H9 (cell line): Measurements from ENCODE around the gene ERAP2. TPM values are rescaled to one million over a fixed set of nuclear protein-coding genes. Genes with fewer than 3 reads are reported as not detected.

Experiments used
- DNase-seq: peaks from one replicate; pipeline ENCODE4 v3.0.0-alpha.2; 2017
- H2AFZ ChIP-seq: one replicate; pipeline ENCODE4 v1.6.1; 2013; ENCODE audit warnings: mild to moderate bottlenecking, low read length, control low read depth, moderate library complexity
- H2AK5ac ChIP-seq: 2 replicates; pipeline ENCODE4 v1.6.1; 2013; ENCODE audit warnings: low read length, control low read depth, mixed read lengths; ENCODE audit not compliant: insufficient read length
- H2BK120ac ChIP-seq: one replicate; pipeline ENCODE4 v1.6.1; 2013; ENCODE audit warnings: low read depth, mild to moderate bottlenecking, low read length, control low read depth, inconsistent platforms; ENCODE audit not compliant: poor library complexity, severe bottlenecking
- H2BK12ac ChIP-seq: 2 replicates; pipeline ENCODE4 v1.6.1; 2013; ENCODE audit warnings: low read length, control low read depth, mixed read lengths, low read depth; ENCODE audit not compliant: insufficient read length
- H2BK15ac ChIP-seq: 2 replicates; pipeline ENCODE4 v1.6.1; 2013; ENCODE audit warnings: low read depth, low read length, control low read depth
- H2BK20ac ChIP-seq: one replicate; pipeline ENCODE4 v1.6.1; 2013; ENCODE audit warnings: low read depth, mild to moderate bottlenecking, low read length, control low read depth, inconsistent platforms; ENCODE audit not compliant: poor library complexity, severe bottlenecking
- H2BK5ac ChIP-seq: 2 replicates; pipeline ENCODE4 v1.6.1; 2013; ENCODE audit warnings: low read length, control low read depth, mixed read lengths; ENCODE audit not compliant: insufficient read length
- H3K14ac ChIP-seq: 2 replicates; pipeline ENCODE4 v1.6.1; 2013; ENCODE audit warnings: low read length, control low read depth; ENCODE audit not compliant: insufficient read depth
- H3K18ac ChIP-seq: 2 replicates; pipeline ENCODE4 v1.6.1; 2013; ENCODE audit warnings: low read depth, mild to moderate bottlenecking, mixed read lengths, low read length, control low read depth; ENCODE audit not compliant: insufficient read length
- H3K23ac ChIP-seq: 2 replicates; pipeline ENCODE4 v1.6.1; 2013; ENCODE audit warnings: low read length, control low read depth, mixed read lengths, low read depth; ENCODE audit not compliant: insufficient read length
- H3K23me2 ChIP-seq: 2 replicates; pipeline ENCODE4 v1.6.1; 2013; ENCODE audit warnings: low read depth, mild to moderate bottlenecking, mixed read lengths, low read length, control low read depth; ENCODE audit not compliant: insufficient read length, poor library complexity, severe bottlenecking
- H3K27ac ChIP-seq: 2 replicates; pipeline ENCODE4 v1.5.1; 2013; ENCODE audit warnings: low read length, control low read depth, mixed read lengths, low read depth; ENCODE audit not compliant: insufficient read length
- H3K27me3 ChIP-seq: 2 replicates; pipeline ENCODE4 v1.6.1; 2013; ENCODE audit warnings: low read length, control low read depth, inconsistent platforms; ENCODE audit not compliant: insufficient read depth
- H3K4ac ChIP-seq: 2 replicates; pipeline ENCODE4 v1.6.1; 2013; ENCODE audit warnings: low read depth, mild to moderate bottlenecking, control low read depth, inconsistent platforms, low read length, moderate library complexity
- H3K4me1 ChIP-seq: 2 replicates; pipeline ENCODE4 v1.6.1; 2013; ENCODE audit warnings: low read length, control low read depth, inconsistent platforms; ENCODE audit not compliant: insufficient read depth
- H3K4me2 ChIP-seq: 2 replicates; pipeline ENCODE4 v1.6.1; 2013; ENCODE audit warnings: low read length, control low read depth, mixed read lengths; ENCODE audit not compliant: insufficient read length, insufficient read depth
- H3K56ac ChIP-seq: 2 replicates; pipeline ENCODE4 v1.6.1; 2013; ENCODE audit warnings: low read depth, mild to moderate bottlenecking, mixed read lengths, low read length, control low read depth; ENCODE audit not compliant: insufficient read length
- H3K79me1 ChIP-seq: 2 replicates; pipeline ENCODE4 v1.6.1; 2013; ENCODE audit warnings: low read depth, mild to moderate bottlenecking, moderate library complexity, low read length, control low read depth, inconsistent platforms; ENCODE audit not compliant: insufficient read depth, poor library complexity, severe bottlenecking
- H3K79me2 ChIP-seq: 2 replicates; pipeline ENCODE4 v1.6.1; 2013; ENCODE audit warnings: low read length, control low read depth, inconsistent platforms; ENCODE audit not compliant: insufficient read depth
- H3K9ac ChIP-seq: 2 replicates; pipeline ENCODE4 v1.6.1; 2013; ENCODE audit warnings: low read length, control low read depth, mixed read lengths; ENCODE audit not compliant: insufficient read length; ENCODE audit errors: extremely low read depth
- H3K9me3 ChIP-seq: one replicate; pipeline ENCODE4 v1.6.1; 2013; ENCODE audit warnings: low read depth, low read length, inconsistent platforms; ENCODE audit not compliant: control insufficient read depth
- H3T11ph ChIP-seq: one replicate; pipeline ENCODE4 v1.6.1; 2013; ENCODE audit warnings: mild to moderate bottlenecking, low read length, control low read depth, inconsistent platforms
- H4K20me1 ChIP-seq: one replicate; pipeline ENCODE4 v1.6.1; 2013; ENCODE audit not compliant: control insufficient read depth, insufficient read length, insufficient read depth
- H4K5ac ChIP-seq: 2 replicates; pipeline ENCODE4 v1.6.1; 2013; ENCODE audit warnings: low read depth, mild to moderate bottlenecking, mixed read lengths, low read length, control low read depth; ENCODE audit not compliant: insufficient read length
- H4K8ac ChIP-seq: replicated peaks from 2 replicates; pipeline ENCODE4 v1.6.1; 2013; ENCODE audit warnings: low read length, control low read depth, mixed read lengths, low read depth; ENCODE audit not compliant: insufficient read length
- H4K91ac ChIP-seq: 2 replicates; pipeline ENCODE4 v1.6.1; 2013; ENCODE audit warnings: low read depth, mild to moderate bottlenecking, moderate library complexity, mixed read lengths, low read length, control low read depth; ENCODE audit not compliant: insufficient read length
- H3K27ac Mint-ChIP-seq, 3 experiments: 2 replicates in 2 of 3; 3 replicates in 1 of 3; pipeline ENCODE4 v1.8.0; 2020 to 2021; ENCODE audit warnings: mixed read lengths in 3 of 3, mild to moderate bottlenecking in 1 of 3, moderate library complexity in 1 of 3
- H3K27me3 Mint-ChIP-seq: 2 replicates; pipeline ENCODE4 v1.8.0; 2021; ENCODE audit warnings: low read depth, mild to moderate bottlenecking, moderate library complexity, mixed read lengths
- H3K36me3 Mint-ChIP-seq, 3 experiments: 2 replicates in 2 of 3; 3 replicates in 1 of 3; pipeline ENCODE4 v1.8.0; 2020 to 2021; ENCODE audit warnings: low read depth in 3 of 3, mixed read lengths in 3 of 3; ENCODE audit not compliant: insufficient read depth in 1 of 3
- H3K4me1 Mint-ChIP-seq, 2 experiments: 2 replicates each; pipeline ENCODE4 v1.8.0; 2020; ENCODE audit warnings: mixed read lengths in 2 of 2
- H3K4me3 Mint-ChIP-seq, 2 experiments: 2 replicates in 1 of 2; 3 replicates in 1 of 2; pipeline ENCODE4 v1.8.0; 2020 to 2021; ENCODE audit warnings: mild to moderate bottlenecking in 2 of 2, mixed read lengths in 2 of 2, moderate library complexity in 1 of 2
- H3K9me3 Mint-ChIP-seq, 2 experiments: 2 replicates in 1 of 2; 3 replicates in 1 of 2; pipeline ENCODE4 v1.8.0; 2020; ENCODE audit warnings: mild to moderate bottlenecking in 2 of 2, mixed read lengths in 2 of 2, moderate library complexity in 1 of 2
- CTCF ChIP-seq: fragments of 200-600 bp; sonication (generic); conservative IDR thresholded peaks from 3 replicates; pipeline ENCODE4 v1.8.0; 2021; ENCODE audit warnings: antibody characterized with exemption, mild to moderate bottlenecking
- WGBS: extraction: QIAGEN DNeasy Blood & Tissue Kit; methylation state at CpG from one replicate; pipeline ENCODE4 v1.1.7; 2013; ENCODE audit warnings: missing lambda C conversion rate, low lambda C conversion rate, mixed read lengths; ENCODE audit not compliant: insufficient read length; ENCODE audit errors: extremely low coverage; 5-methylcytosine and 5-hydroxymethylcytosine counted together
- total RNA-seq: library from RNA; stranded (reverse); gene quantifications from 2 replicates; pipeline ENCODE4 v1.2.1, GENCODE V29; 2021

ERAP2 gene
- total RNA-seq, 1 experiment from 2014 or later: 0.09 TPM

GRCh38 chr5:96968614-96969013, 92.3 kb downstream of the ERAP2 start:
- Histone ChIP-seq H2BK15ac (no peak overlapping the region), H4K20me1 (no peaks in the 10 kb centered on the region), H4K91ac (no peak overlapping the region), H3K56ac (no peak overlapping the region), H3K14ac (no peak overlapping the region), H3K27me3 (no peaks in the 10 kb centered on the region), H3K4me2 (no peak overlapping the region), H3K79me1 (no peaks in the 10 kb centered on the region), H3K23ac (no peak overlapping the region), H3K18ac (no peak overlapping the region), H4K8ac (no peak overlapping the region), H2BK5ac (no peak overlapping the region), H2AFZ (no peak overlapping the region), H3K4ac (no peak overlapping the region), H3T11ph (no peak overlapping the region), H3K27ac (no peak overlapping the region), H3K9ac (no peak overlapping the region), H2BK20ac (no peak overlapping the region), H2AK5ac (no peak overlapping the region), H3K23me2 (no peaks in the 10 kb centered on the region), H4K5ac (no peak overlapping the region), H3K79me2 (no peaks in the 10 kb centered on the region), H2BK12ac (no peak overlapping the region), H3K4me1 (no peaks in the 10 kb centered on the region), H2BK120ac (no peak overlapping the region), H3K9me3 (no peaks in the 10 kb centered on the region)
- 100% methylated on average over 1 of the region's 2 CpGs for WGBS
- H3K4me1 Mint-ChIP-seq: peaks cover 9 to 12% of the 10 kb centered on the region in 2 experiments
- no peak for TF ChIP-seq CTCF
- H3K4me3 Mint-ChIP-seq: no peak overlapping the region
- H3K27me3 Mint-ChIP-seq: no peaks in the 10 kb centered on the region
- peak overlapping the region in 1 of 3 experiments; percentile 92; a peak in 2 of 7 replicates for H3K27ac Mint-ChIP-seq
- DNase-seq: no peak
- no peaks in the 10 kb centered on the region for H3K9me3 Mint-ChIP-seq
- no peaks in the 10 kb centered on the region for H3K36me3 Mint-ChIP-seq

Other genes with a start within 250 kb of the ERAP2 start
- gene CAST, start 214.1 kb upstream of the ERAP2 start, total RNA-seq: 50.3 and 52.3 TPM in 2 replicates
- 14.5 and 15.9 TPM in 2 replicates for gene ERAP1, start 68.6 kb upstream of the ERAP2 start, total RNA-seq
- gene LNPEP, start 59.6 kb downstream of the ERAP2 start, total RNA-seq: 3.6 and 4.1 TPM in 2 replicates